HepG2 (cell line): ENCODE measurements around the gene HEMK1. TPM values are rescaled to one million over a fixed set of nuclear protein-coding genes. Genes with fewer than 3 reads are reported as not detected.

Experiments used
- CEBPG ChIP-seq: IDR thresholded peaks from 2 replicates; pipeline ENCODE4 v1.6.1; 2016
- CREB1 ChIP-seq, 2 experiments: fragments of 450-650 bp in 1 of 2; IDR thresholded peaks; 2 replicates each; pipeline ENCODE4 v1.6.1; 2016 to 2017; ENCODE audit warnings: control low read depth in 1 of 2, mild to moderate bottlenecking in 1 of 2, missing compliant biosample characterization in 1 of 2, missing genetic modification characterization in 1 of 2
- FOXO1 ChIP-seq: sonication (generic); formaldehyde crosslinking; IDR thresholded peaks from 2 replicates; pipeline ENCODE4 v1.4.0; 2020; ENCODE audit warnings: missing genetic modification reagents
- HNRNPLL ChIP-seq: fragments of 200-400 bp; formaldehyde crosslinking; IDR thresholded peaks from 2 replicates; pipeline ENCODE4 v1.6.1; 2017; ENCODE audit warnings: mild to moderate bottlenecking, low read depth, low read length; ENCODE audit not compliant: poor library complexity, severe bottlenecking
- JARID2 ChIP-seq: sonication (generic); formaldehyde crosslinking; IDR thresholded peaks from 2 replicates; pipeline ENCODE4 v1.8.1; 2023; ENCODE audit warnings: missing genetic modification reagents, inconsistent platforms; ENCODE audit not compliant: insufficient replicate concordance
- KDM3A ChIP-seq: IDR thresholded peaks from 2 replicates; pipeline ENCODE4 v1.6.1; 2018; ENCODE audit warnings: low read depth, missing compliant biosample characterization
- KMT2B ChIP-seq: IDR thresholded peaks from 2 replicates; pipeline ENCODE4 v1.6.1; 2016; ENCODE audit warnings: missing genetic modification reagents, missing compliant biosample characterization
- MAFF ChIP-seq: IDR thresholded peaks from 2 replicates; pipeline ENCODE4 v1.6.1; 2011; ENCODE audit warnings: low read depth, low read length, improper control_type of control experiment
- SALL1 ChIP-seq: sonication (generic); formaldehyde crosslinking; IDR thresholded peaks from 2 replicates; pipeline ENCODE4 v1.8.0; 2022; ENCODE audit warnings: mild to moderate bottlenecking, missing genetic modification reagents
- SNAPC2 ChIP-seq: sonication (generic); formaldehyde crosslinking; IDR thresholded peaks from 2 replicates; pipeline ENCODE4 v1.8.1; 2022; ENCODE audit warnings: mild to moderate bottlenecking, missing genetic modification reagents
- ZNF205 ChIP-seq: IDR thresholded peaks from 2 replicates; pipeline ENCODE4 v1.6.1; 2018; ENCODE audit warnings: missing biosample characterization, missing genetic modification reagents
- ZNF333 ChIP-seq: sonication (generic); formaldehyde crosslinking; IDR thresholded peaks from 2 replicates; pipeline ENCODE4 v1.4.0; 2020; ENCODE audit warnings: mild to moderate bottlenecking, missing genetic modification reagents, borderline replicate concordance
- ZNF484 ChIP-seq: sonication (generic); formaldehyde crosslinking; IDR thresholded peaks from 2 replicates; pipeline ENCODE4 v1.5.1; 2020; ENCODE audit warnings: mild to moderate bottlenecking, low read depth, missing genetic modification reagents, borderline replicate concordance
- ZNF616 ChIP-seq: sonication (generic); formaldehyde crosslinking; IDR thresholded peaks from 2 replicates; pipeline ENCODE4 v1.5.0; 2020; ENCODE audit warnings: low read depth, mild to moderate bottlenecking, missing genetic modification reagents
- ZNF737 ChIP-seq: sonication (generic); formaldehyde crosslinking; IDR thresholded peaks from 2 replicates; pipeline ENCODE4 v1.5.0; 2020; ENCODE audit warnings: missing genetic modification reagents, mild to moderate bottlenecking, borderline replicate concordance
- ZNF772 ChIP-seq: sonication (generic); formaldehyde crosslinking; IDR thresholded peaks from 2 replicates; pipeline ENCODE4 v1.5.0; 2020; ENCODE audit warnings: mild to moderate bottlenecking, missing genetic modification reagents
- polyA plus RNA-seq, 8 experiments: library from polyadenylated mRNA; depleted of rRNA in 3 of 8; stranded (reverse) in 7 of 8; unstranded in 1 of 8; fragments of >200 nt; fragmentation: Illumina TruSeq in 4 of 8; extraction: Trizol in 4 of 8; gene quantifications; 2 replicates each; pipeline versions ENCODE4 v1.2.1 to v1.2.3, GENCODE V29; 2011 to 2016; ENCODE audit warnings: low read depth in 4 of 8, missing spikeins in 1 of 8, mixed read lengths in 1 of 8; ENCODE audit not compliant: insufficient read depth in 1 of 8
- total RNA-seq, 5 experiments: library from RNA; depleted of rRNA; stranded (reverse); fragments of >200 nt; fragmentation: Illumina TruSeq; extraction: Trizol; gene quantifications; 2 replicates each; pipeline ENCODE4 v1.2.3, GENCODE V29; 2016; ENCODE audit warnings: low read depth in 1 of 5
- TF ChIP-seq, protein P1 (sequence below): sonication (generic); formaldehyde crosslinking; conservative IDR thresholded peaks from 2 replicates; pipeline ENCODE4 v1.4.0; 2020; ENCODE audit warnings: missing genetic modification reagents
- TF ChIP-seq, protein P2 (sequence below): conservative IDR thresholded peaks from 2 replicates; pipeline ENCODE4 v1.6.1; 2018; ENCODE audit warnings: missing genetic modification reagents
- TF ChIP-seq, protein P3 (sequence below): sonication (generic); formaldehyde crosslinking; IDR thresholded peaks from 2 replicates; pipeline ENCODE4 v1.4.0; 2020; ENCODE audit warnings: missing genetic modification reagents
- TF ChIP-seq, protein P4 (sequence below): sonication (generic); formaldehyde crosslinking; IDR thresholded peaks from 2 replicates; pipeline ENCODE4 v1.9.0; 2021; ENCODE audit warnings: missing genetic modification reagents, borderline replicate concordance

HEMK1 gene
- total and polyA plus RNA-seq, 2 of the 13 experiments (the other 11 are each of a cell fraction or from before 2014, with no cell fraction given) = 9.8 to 12.6 TPM

DNA sequence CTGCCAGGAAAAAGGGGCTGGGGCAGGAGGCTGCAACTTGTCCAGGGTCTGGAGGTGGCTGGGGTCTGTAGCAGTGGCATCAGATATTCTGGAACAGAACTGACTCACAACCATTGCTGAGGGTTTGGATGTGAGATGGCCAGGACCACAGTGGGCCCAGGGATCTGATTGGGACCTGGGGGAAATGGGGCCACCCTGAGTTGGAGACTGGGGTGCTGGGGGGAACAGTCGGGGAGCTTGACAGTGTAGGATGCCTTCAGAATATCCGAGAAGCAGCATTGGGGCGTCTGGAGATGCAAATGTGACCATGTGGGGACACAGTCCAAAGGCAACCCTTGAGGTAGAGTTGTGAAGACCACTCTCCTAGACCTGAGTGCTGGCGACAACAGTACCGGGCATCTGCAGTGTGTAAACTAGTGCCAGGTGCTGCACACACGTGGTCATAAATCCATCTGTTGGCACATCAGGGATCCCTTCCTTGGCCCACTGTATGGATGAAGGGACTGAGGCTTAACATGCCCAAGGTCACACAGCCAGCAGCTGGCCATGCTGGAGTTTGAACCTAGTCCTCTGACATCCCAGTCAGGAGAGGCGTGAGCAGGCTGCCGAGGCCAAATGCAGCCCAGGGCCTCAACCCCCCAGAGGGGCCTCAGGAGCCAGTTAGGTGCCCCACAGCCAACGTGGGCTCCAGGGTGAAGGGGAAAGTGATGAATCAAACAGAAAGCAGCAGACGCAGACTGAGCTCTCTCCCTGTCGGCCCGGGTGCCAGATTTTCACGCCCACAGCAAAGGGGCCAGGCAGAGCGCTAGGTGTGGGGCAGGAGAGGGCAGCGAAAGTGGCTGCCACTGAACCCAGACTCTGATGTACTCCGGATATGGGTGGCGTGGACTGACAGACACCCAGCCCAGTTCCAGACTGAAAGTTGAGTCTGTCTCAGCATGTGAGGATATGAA lies 18.8 kb downstream of the HEMK1 start (continued):
- TF ChIP-seq, protein P1, sequence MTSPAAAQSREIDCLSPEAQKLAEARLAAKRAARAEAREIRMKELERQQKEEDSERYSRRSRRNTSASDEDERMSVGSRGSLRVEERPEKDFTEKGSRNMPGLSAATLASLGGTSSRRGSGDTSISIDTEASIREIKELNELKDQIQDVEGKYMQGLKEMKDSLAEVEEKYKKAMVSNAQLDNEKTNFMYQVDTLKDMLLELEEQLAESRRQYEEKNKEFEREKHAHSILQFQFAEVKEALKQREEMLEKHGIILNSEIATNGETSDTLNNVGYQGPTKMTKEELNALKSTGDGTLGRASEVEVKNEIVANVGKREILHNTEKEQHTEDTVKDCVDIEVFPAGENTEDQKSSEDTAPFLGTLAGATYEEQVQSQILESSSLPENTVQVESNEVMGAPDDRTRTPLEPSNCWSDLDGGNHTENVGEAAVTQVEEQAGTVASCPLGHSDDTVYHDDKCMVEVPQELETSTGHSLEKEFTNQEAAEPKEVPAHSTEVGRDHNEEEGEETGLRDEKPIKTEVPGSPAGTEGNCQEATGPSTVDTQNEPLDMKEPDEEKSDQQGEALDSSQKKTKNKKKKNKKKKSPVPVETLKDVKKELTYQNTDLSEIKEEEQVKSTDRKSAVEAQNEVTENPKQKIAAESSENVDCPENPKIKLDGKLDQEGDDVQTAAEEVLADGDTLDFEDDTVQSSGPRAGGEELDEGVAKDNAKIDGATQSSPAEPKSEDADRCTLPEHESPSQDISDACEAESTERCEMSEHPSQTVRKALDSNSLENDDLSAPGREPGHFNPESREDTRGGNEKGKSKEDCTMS (CRISPR knock-in tag) = no peak
- TF ChIP-seq ZNF616 (CRISPR knock-in tag) (0 out of 2 replicates have a peak, but pooled peaks have one; percentile 59), SNAPC2 (CRISPR knock-in tag) (peak; percentile 66; the same call in 1 of the 2 replicates), ZNF205 (peak; percentile 17; the same call in 1 of the 2 replicates), FOXO1 (CRISPR knock-in tag) (peak; percentile 57; the same call in 1 of the 2 replicates), ZNF333 (CRISPR knock-in tag) (no peak), ZNF737 (CRISPR knock-in tag) (peak; percentile 16; the same call in 1 of the 2 replicates), MAFF (no peak), CEBPG (CRISPR knock-in tag) (peak; percentile 43; the same call in 1 of the 2 replicates), KMT2B (CRISPR knock-in tag) (no peak), ZNF484 (no peak), CREB1 (IDR thresholded peaks at IDR 0.05) (no peak), CREB1 (CRISPR knock-in tag; IDR thresholded peaks at IDR 0.05) (no peak), SALL1 (CRISPR knock-in tag) (peak; percentile 94), HNRNPLL (no peak), ZNF772 (CRISPR knock-in tag) (no peak), KDM3A (CRISPR knock-in tag) (peak; percentile 11; the same call in 1 of the 2 replicates), JARID2 (CRISPR knock-in tag) (no peak)
- TF ChIP-seq, protein P2, sequence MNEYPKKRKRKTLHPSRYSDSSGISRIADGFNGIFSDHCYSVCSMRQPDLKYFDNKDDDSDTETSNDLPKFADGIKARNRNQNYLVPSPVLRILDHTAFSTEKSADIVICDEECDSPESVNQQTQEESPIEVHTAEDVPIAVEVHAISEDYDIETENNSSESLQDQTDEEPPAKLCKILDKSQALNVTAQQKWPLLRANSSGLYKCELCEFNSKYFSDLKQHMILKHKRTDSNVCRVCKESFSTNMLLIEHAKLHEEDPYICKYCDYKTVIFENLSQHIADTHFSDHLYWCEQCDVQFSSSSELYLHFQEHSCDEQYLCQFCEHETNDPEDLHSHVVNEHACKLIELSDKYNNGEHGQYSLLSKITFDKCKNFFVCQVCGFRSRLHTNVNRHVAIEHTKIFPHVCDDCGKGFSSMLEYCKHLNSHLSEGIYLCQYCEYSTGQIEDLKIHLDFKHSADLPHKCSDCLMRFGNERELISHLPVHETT = no peak
- TF ChIP-seq, protein P3, sequence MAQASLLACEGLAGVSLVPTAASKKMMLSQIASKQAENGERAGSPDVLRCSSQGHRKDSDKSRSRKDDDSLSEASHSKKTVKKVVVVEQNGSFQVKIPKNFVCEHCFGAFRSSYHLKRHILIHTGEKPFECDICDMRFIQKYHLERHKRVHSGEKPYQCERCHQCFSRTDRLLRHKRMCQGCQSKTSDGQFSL (CRISPR knock-in tag) = peak; percentile 58; the same call in 1 of the 2 replicates
- TF ChIP-seq, protein P4, sequence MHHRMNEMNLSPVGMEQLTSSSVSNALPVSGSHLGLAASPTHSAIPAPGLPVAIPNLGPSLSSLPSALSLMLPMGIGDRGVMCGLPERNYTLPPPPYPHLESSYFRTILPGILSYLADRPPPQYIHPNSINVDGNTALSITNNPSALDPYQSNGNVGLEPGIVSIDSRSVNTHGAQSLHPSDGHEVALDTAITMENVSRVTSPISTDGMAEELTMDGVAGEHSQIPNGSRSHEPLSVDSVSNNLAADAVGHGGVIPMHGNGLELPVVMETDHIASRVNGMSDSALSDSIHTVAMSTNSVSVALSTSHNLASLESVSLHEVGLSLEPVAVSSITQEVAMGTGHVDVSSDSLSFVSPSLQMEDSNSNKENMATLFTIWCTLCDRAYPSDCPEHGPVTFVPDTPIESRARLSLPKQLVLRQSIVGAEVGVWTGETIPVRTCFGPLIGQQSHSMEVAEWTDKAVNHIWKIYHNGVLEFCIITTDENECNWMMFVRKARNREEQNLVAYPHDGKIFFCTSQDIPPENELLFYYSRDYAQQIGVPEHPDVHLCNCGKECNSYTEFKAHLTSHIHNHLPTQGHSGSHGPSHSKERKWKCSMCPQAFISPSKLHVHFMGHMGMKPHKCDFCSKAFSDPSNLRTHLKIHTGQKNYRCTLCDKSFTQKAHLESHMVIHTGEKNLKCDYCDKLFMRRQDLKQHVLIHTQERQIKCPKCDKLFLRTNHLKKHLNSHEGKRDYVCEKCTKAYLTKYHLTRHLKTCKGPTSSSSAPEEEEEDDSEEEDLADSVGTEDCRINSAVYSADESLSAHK (CRISPR knock-in tag) = no peak
